HUES48 (cell line): ENCODE data around the gene CYYR1.
A peak's percentile ranks its signal among the peaks of the same experiment; 100 is the strongest.

Source experiments
- H3K27ac ChIP-seq: one replicate; pipeline ENCODE4 v1.7.0; 2013; ENCODE audit warnings: low read depth, low read length, inconsistent platforms
- H3K27me3 ChIP-seq: 2 replicates; pipeline ENCODE4 v1.6.1; 2013; ENCODE audit warnings: mild to moderate bottlenecking, low read length; ENCODE audit not compliant: control insufficient read depth, insufficient read depth
- H3K36me3 ChIP-seq: 2 replicates; pipeline ENCODE4 v1.6.1; 2013; ENCODE audit warnings: low read length; ENCODE audit not compliant: control insufficient read depth, insufficient read depth
- H3K4me1 ChIP-seq: 2 replicates; pipeline ENCODE4 v1.6.1; 2013; ENCODE audit warnings: mild to moderate bottlenecking, low read length; ENCODE audit not compliant: control insufficient read depth, insufficient read depth
- H3K4me3 ChIP-seq: 2 replicates; pipeline ENCODE4 v1.5.1; 2013; ENCODE audit warnings: mild to moderate bottlenecking, low read depth, low read length
- H3K9ac ChIP-seq: 2 replicates; pipeline ENCODE4 v1.6.1; 2013; ENCODE audit warnings: mild to moderate bottlenecking, low read depth, low read length, moderate library complexity
- H3K9me3 ChIP-seq: 2 replicates; pipeline ENCODE4 v1.6.1; 2013; ENCODE audit warnings: low read length; ENCODE audit not compliant: control insufficient read depth, insufficient read depth

The CYYR1 gene

DNA sequence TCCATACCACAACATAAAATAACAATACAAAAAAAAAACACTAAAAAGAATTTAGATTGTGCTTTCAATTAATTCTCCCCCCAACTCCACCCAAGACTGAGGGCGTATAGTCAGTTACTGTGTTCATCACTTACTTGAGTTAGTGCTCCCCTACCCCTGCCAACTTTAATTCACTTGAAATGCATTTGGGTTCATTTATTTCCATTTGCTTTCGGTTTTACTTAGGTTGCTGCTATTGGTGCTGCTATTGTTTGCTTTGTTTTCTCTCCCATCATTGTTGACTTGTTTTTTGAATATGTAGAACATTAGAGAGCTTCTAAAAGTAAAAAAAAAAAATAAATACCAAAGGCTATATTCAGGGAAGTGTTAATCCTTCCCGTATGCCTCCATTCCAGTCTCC, 10.7 kb upstream of the CYYR1 start:
- Histone ChIP-seq H3K27ac (no peak overlapping the region), H3K4me1 (peaks cover 4% of the 10 kb centered on the region; the same call in 1 of the 2 replicates), H3K36me3 (no peaks in the 10 kb centered on the region), H3K9ac (no peak overlapping the region), H3K9me3 (peaks cover 8% of the 10 kb centered on the region; the same call in 1 of the 2 replicates), H3K27me3 (no peaks in the 10 kb centered on the region), H3K4me3 (no peak overlapping the region)

DNA sequence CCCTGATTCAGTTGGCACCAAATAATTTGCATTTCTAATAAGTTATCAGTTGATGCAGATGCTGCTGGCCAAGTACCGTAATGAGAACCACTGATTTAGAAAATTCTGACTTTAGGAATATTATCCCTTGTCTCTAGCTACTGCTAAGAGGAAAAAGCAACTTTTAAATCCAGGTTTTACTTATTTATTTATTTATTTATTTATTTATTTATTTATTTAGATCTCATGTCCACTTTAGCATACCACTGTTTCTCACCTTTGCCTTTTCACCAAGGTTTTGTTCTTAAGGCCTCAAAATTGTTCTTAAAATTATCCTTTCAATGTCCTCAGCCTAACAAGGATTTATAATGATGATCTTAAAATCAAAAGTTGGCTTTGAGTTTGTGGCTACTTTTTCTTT, 8.7 kb upstream of the CYYR1 start:
- Histone ChIP-seq H3K27me3 (no peaks in the 10 kb centered on the region), H3K9me3 (peaks cover 8% of the 10 kb centered on the region; the same call in 1 of the 2 replicates), H3K4me3 (no peak overlapping the region), H3K27ac (no peak overlapping the region), H3K4me1 (peaks cover 4% of the 10 kb centered on the region; the same call in 1 of the 2 replicates), H3K9ac (no peak overlapping the region), H3K36me3 (no peaks in the 10 kb centered on the region)

DNA sequence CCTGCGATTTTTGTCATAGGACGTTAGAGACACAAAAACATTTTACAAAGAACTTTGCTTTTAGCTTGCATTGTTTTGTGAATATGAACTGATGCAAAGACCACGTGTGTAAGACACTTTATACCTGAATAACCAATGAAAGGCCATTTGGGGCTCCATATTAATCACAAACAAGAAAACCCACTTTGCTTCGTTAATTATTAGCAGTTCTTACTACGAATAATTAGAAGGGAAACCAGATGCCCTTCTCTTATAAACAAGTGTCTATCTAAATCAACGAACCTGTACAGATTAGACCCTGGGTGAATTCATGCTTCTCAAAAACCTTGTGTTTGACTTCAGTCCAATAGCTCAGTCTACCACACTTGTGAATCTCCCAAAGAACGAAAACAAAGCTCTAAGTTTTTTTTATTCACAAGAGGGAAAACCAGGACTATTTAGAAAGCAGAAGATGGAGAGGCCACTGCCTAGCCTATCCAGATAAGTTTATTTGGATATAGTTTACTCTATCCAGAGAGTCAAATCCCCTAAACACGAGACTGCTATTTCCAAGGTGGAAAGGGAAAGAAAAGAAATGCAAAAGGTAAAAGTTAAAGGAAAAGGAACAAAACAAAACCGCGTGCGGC, 897 bp downstream of the CYYR1 start:
- Histone ChIP-seq H3K27ac (peak overlapping the region; percentile 74), H3K27me3 (no peaks in the 10 kb centered on the region), H3K4me3 (peak overlapping the region; percentile 97), H3K9me3 (no peaks in the 10 kb centered on the region; the same call in 1 of the 2 replicates), H3K36me3 (no peaks in the 10 kb centered on the region), H3K9ac (peak overlapping the region; percentile 95), H3K4me1 (peaks cover 21% of the 10 kb centered on the region)

GRCh38 chr21:26570203-26570602, 2.9 kb downstream of the CYYR1 start:
- 0 out of 2 replicates have a peak overlapping the region, but pooled peaks have one; percentile 97 for H3K4me3 ChIP-seq
- H3K27ac ChIP-seq, result no peak overlapping the region
- peaks cover 21% of the 10 kb centered on the region for H3K4me1 ChIP-seq
- H3K9me3 ChIP-seq, result no peaks in the 10 kb centered on the region; the same call in 1 of the 2 replicates
- H3K27me3 ChIP-seq, result no peaks in the 10 kb centered on the region
- H3K36me3 ChIP-seq, result peaks cover 11% of the 10 kb centered on the region
- no peak overlapping the region for H3K9ac ChIP-seq

DNA sequence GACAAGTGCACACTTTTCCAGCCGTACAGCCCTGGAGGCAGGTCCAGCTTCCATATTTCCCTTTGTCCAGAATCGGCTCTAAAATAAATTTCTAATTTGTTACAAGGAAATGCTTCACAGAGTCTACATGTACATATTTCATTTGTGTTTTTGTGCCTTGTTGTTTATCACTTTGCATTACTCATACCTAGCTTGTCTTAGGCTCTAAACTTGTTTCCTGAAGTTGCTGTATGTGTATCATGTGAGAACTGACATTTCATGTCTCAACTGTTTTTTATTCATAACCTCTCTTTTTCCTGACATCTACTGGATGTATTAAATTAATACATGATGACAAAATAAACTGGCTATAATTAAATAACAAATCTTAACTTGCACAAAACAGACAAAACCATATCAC, 7.5 kb downstream of the CYYR1 start:
- Histone ChIP-seq H3K4me1 (peaks cover 4% of the 10 kb centered on the region; the same call in 1 of the 2 replicates), H3K27me3 (no peaks in the 10 kb centered on the region)

DNA sequence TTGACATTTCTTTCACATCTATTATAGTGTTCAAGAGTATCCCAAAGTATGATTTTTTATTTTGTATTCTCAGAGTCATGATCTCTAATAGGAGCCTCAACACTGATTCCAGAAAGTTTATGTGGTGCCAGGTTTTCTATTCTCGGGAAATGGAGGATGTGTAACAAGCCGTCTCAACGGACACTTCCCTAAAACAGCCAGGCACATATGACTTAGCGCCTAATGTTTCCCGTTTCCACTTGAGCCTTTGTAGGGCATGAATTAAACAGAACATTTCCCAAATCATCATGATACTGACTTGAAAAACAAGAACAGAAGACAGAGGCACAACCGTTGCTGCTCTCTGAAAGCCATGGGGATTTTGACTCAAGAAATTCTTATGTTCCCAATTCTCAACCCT, 8.0 kb downstream of the CYYR1 start:
- Histone ChIP-seq H3K9me3 (no peaks in the 10 kb centered on the region), H3K4me3 (no peak overlapping the region)

More for the DNA sequence above, 7.5 kb downstream of the CYYR1 start:
- Histone ChIP-seq H3K27ac (no peak overlapping the region), H3K36me3 (peaks cover 32% of the 10 kb centered on the region), H3K9ac (no peak overlapping the region), H3K4me3 (no peak overlapping the region), H3K9me3 (no peaks in the 10 kb centered on the region)

GRCh38 chr21:26563856-26564503, 9.1 kb downstream of the CYYR1 start:
- no peaks in the 10 kb centered on the region for H3K4me1 ChIP-seq
- H3K36me3 ChIP-seq, result peaks cover 46% of the 10 kb centered on the region
- H3K4me3 ChIP-seq, result no peak overlapping the region
- H3K27ac ChIP-seq, result no peak overlapping the region
- H3K9ac ChIP-seq, result no peak overlapping the region
- H3K27me3 ChIP-seq, result no peaks in the 10 kb centered on the region
- H3K9me3 ChIP-seq, result no peaks in the 10 kb centered on the region

More for the DNA sequence above, 8.0 kb downstream of the CYYR1 start:
- peaks cover 37% of the 10 kb centered on the region for H3K36me3 ChIP-seq
- H3K4me1 ChIP-seq, result no peaks in the 10 kb centered on the region
- H3K27me3 ChIP-seq, result no peaks in the 10 kb centered on the region
- no peak overlapping the region for H3K9ac ChIP-seq
- H3K27ac ChIP-seq, result no peak overlapping the region

DNA sequence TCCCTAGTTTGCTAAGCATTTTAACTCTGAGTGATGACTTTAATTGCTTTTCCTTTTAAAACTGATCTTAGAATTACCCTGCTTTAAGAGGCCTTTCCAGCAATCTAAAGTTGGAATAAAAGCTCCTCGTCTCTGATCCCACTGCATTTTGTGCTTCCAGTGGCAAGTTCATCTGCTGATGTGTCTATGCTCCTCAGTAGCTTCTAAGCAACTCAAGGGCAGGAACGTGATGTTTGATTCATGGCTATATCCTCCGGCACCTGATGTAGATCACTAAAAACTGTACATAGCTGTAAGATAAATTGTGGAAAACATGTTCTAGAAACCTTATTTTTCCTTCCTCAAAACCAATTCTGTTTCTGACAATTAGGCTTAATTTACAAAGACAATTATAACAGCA, 12.5 kb downstream of the CYYR1 start:
- H3K9me3 ChIP-seq, result no peaks in the 10 kb centered on the region
- no peaks in the 10 kb centered on the region for H3K27me3 ChIP-seq
- H3K36me3 ChIP-seq, result peaks cover 48% of the 10 kb centered on the region
- no peak overlapping the region for H3K4me3 ChIP-seq
- no peak overlapping the region for H3K27ac ChIP-seq
- no peak overlapping the region for H3K9ac ChIP-seq
- H3K4me1 ChIP-seq, result no peaks in the 10 kb centered on the region

DNA sequence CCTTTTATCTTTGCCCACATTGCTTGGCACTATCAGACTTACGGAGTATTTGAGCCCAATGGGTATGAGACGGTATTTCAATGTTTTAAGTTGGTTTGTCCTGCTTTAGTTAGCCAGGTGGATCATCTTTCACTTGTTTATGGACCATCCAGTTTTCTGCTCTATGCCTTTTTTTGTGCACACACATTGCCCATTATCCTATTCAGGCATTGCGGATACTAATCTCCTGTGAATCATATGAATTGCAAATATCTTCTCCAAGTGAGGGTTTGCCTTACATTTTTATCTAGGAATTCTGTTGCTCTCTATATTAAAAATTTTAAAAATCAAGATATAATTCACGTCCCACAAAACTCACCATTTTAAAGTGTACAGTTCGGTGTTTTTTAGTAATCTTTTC, 14.0 kb downstream of the CYYR1 start:
- Histone ChIP-seq H3K27ac (no peak overlapping the region), H3K36me3 (peaks cover 39% of the 10 kb centered on the region), H3K4me1 (no peaks in the 10 kb centered on the region), H3K4me3 (no peak overlapping the region), H3K9ac (no peak overlapping the region), H3K9me3 (no peaks in the 10 kb centered on the region), H3K27me3 (no peaks in the 10 kb centered on the region)

GRCh38 chr21:26557106-26557505, 16.0 kb downstream of the CYYR1 start:
- Histone ChIP-seq H3K4me3 (no peak overlapping the region), H3K27me3 (no peaks in the 10 kb centered on the region), H3K27ac (no peak overlapping the region), H3K4me1 (no peaks in the 10 kb centered on the region), H3K9me3 (no peaks in the 10 kb centered on the region), H3K9ac (no peak overlapping the region), H3K36me3 (peaks cover 35% of the 10 kb centered on the region)

GRCh38 chr21:26555540-26556146, 17.4 kb downstream of the CYYR1 start:
- Histone ChIP-seq H3K9ac (no peak overlapping the region), H3K4me3 (no peak overlapping the region), H3K9me3 (no peaks in the 10 kb centered on the region), H3K27ac (no peak overlapping the region), H3K4me1 (no peaks in the 10 kb centered on the region), H3K27me3 (no peaks in the 10 kb centered on the region), H3K36me3 (peaks cover 25% of the 10 kb centered on the region)
